Inflammatory macrophage (primary cell): ENCODE data around the gene C16orf86.
A peak's percentile ranks its signal among the peaks of the same experiment; 100 is the strongest.

Experiments
- DNase-seq, 2 donors: peaks; one replicate each; pipeline ENCODE4 v3.0.0-alpha.2; 2020 to 2022
- total RNA-seq, 18 experiments: gene quantifications; one replicate each; lab custom pipeline; 2026; ENCODE audit warnings: mixed read lengths in 6 of 18, inconsistent platforms in 2 of 18; lab: John Stamatoyannopoulos, UW

The C16orf86 gene, protein sequence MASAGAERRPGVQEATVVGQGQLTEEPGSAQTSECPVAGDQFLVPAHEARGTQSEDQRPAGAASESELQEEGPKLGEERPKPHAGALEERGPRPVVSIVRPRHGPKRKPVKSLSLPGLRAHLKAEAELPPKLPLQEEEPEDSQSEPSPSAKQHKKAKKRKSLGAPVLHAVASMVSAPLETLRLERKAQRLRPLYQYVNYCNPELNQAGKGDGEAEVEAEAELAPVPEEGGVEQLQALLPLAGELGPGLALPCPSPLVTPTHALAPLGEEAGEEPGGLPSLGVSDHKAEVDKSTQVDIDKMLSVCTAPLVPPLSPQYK
- total RNA-seq = 0.38 to 4.6 (median 1.8) reads per million in 18 experiments

GRCh38 chr16:67666559-67667452 lies at the start of gene C16orf86, which contains the start of gene ENKD1:
C16orf86 (plus strand) TSS chr16:67666814; CDS start chr16:67666971, 157 bp downstream.
ENKD1 (minus strand) TSS chr16:67666750; CDS start chr16:67666442, 308 bp downstream.
- DNase-seq = peak; percentile 75 to 85

GRCh38 chr16:67628216-67628615 lies 38.4 kb upstream of the C16orf86 start:
- DNase-seq = no peak

DNA sequence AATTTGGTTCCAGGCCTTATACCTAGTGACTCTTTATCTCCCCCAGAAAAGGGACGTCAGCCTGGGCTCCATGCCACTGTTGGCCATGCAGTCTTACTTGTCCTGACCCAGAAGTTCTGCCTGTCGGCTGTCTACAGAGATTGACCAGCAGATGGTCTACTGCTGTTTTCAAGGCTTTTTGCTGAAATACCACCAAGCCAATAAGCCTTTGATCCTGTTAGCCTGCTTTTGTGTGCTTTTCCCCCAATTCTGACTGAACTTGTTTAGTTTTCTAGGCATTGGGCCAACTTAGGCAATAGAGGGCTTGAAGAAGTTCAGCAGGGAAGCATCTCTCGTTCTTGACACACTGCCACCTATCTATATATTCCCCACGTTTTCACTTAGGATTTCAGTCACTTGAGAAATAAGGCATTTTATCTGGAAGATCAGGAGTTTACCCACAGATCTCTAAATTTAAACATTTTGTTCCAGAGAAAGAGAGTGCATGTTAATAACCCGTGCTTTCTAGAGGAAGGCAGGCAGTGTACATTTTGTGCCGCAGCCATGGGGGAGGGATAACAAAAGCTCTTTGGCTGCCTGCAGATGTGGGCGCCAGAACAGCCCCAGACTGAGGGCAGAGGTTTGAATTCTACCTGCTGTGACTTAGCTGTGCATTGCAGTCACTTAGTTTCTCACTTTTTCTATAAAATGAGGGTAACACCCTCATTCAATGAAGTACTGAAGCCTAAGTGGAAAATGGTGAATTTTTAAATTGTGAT lies 34.0 kb upstream of the C16orf86 start:
- no peak for DNase-seq

- no peak for DNase-seq
These were observed 29.9 kb upstream of the C16orf86 start for GRCh38 chr16:67636713-67637112.

DNA sequence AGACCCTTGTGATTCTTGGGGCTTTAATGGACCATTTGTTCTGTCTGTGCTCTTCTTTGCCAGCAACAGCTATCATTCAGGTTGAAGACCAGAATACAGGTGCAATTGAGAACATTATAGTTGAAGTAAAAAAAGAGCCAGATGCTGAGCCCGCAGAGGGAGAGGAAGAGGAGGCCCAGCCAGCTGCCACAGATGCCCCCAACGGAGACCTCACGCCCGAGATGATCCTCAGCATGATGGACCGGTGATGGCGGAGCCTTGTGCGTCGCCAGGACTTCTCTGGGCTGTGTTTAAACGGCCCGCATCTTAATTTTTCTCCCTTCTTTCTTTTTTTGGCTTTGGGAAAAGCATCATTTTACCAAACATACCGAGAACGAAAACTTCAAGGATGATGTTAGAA lies 29.0 kb upstream of the C16orf86 start:
- DNase-seq = no peak

DNA sequence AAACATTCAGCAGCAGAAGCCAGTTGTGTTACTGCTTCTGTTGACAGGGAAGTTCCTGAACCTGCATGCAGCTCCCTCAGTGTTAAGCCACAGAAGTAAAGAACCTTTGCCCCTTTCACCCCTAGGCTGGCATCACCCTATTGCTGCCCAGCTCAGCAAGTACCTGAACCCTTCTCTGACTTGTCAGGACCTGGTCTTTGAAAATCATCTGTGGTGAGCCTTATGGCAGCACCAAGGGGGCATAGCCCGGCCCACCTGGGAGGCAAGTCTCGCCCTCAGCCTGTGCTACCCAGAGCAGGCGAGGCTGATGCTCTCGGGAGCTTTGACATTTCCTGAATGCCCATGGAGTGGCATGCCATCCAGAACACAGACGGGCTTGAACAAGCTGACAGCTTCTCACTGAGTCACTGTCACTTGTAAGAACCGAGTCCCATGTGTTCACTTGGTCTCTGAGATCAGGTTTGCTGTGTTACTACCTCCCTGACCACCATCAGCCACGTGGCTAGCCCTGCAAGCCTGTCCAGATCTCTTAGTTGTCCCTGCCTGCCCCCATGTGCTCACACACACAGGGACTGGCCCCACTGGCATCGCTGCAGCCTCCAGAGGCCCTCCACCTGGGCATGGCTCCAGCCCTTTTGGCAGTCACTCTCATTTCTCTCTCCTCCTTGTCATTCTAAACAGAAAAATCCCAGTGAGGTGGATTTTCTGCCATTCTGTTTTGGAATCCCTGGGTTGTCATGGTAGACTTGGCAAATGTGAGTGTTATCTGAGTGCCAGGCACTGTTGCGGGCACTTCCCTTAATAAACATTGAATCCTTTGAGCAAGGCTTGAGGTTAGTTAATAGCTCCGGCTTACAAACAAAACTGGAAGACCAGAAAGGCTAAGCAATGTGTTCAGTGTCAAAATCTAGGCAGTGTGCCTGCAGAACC lies 24.6 kb upstream of the C16orf86 start:
- no peak for DNase-seq

- DNase-seq = no peak
These were observed 22.6 kb upstream of the C16orf86 start for GRCh38 chr16:67644038-67644437.

- no peak for DNase-seq
These were observed 21.1 kb upstream of the C16orf86 start for GRCh38 chr16:67645397-67646121.

DNA sequence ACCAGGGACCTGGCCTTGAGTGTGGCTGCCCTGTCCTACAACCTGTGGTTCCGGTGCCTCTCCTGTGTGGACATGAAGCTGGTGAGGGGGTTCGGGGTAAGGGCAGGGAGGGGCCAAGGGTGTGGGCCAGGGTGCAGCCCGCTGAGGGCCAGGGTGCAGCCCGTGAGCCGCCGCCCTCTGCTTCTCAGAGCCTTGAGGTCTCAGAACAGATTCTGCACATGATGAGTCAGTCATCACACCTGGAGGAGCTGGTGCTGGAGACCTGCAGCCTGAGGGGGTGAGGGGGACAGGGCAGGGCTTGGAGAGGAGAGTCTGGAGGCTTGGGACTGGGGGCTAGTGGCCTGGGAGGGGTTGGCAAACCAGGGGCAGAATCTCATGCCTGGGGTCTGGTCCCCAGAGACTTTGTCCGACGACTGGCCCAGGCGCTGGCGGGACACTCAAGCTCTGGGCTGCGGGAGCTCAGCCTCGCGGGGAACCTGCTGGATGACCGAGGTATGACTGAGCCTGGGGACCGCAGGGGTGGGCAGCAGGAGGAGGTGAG lies 19.4 kb upstream of the C16orf86 start:
- no peak for DNase-seq

GRCh38 chr16:67647681-67648080 lies 18.9 kb upstream of the C16orf86 start:
- DNase-seq = no peak

DNA sequence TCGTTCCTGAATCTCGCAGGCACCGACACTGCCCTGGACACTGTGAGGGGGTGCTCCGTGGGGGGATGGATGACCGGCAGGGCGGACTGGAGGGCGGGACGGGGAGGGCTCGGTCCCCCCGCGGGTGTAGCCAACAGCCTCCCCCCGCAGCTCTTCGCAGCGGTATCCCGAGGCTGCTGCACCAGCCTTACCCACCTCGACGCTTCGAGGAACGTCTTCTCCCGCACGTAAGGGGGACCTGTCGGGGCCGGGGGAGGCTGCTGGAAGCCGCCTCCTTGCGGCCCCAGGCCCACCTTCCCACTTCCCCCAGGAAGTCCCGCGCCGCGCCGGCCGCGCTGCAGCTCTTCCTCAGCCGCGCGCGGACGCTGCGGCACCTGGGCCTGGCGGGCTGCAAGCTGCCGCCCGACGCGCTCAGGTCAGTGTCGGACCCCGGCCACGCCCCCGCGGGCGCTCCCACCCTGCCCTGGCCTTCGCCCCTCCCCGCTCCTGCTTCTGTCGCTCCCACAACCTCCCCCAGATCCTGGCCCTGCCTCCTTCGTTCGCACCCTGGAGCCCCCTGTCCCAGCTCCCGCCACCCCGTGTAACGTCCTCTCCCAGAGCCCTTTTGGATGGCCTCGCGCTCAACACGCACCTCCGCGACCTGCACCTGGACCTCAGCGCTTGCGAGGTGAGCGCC lies 18.4 kb upstream of the C16orf86 start:
- DNase-seq = no peak

DNA sequence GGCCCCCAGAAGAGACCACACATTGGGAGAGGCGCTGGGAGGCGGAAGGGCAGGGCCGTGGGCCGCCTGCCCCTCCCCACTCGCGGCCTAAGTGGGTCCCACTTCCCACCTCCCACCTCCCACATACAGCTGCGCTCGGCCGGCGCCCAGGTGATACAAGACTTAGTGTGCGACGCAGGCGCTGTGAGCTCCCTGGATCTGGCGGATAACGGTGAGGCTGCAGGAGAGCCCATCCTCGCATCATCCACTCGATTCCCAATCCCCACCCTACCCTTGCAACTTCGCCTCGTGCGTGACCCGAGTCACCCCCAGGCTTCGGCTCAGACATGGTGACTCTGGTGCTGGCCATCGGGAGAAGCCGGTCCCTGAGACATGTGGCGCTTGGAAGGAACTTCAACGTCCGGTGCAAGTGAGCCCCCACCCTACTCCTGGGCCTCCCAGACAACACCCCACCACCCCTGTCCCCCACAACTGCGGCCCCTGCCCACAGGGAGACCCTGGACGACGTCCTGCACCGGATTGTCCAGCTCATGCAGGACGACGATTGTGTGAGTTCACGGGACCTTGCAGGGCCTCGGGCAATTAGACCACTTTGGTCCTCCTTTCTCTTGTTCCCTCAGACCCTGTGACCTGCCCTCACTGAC lies 17.7 kb upstream of the C16orf86 start:
- no peak for DNase-seq

GRCh38 chr16:67649494-67649931 lies 17.1 kb upstream of the C16orf86 start:
- DNase-seq = no peak

GRCh38 chr16:67650023-67650422 lies 16.6 kb upstream of the C16orf86 start:
- DNase-seq = no peak

DNA sequence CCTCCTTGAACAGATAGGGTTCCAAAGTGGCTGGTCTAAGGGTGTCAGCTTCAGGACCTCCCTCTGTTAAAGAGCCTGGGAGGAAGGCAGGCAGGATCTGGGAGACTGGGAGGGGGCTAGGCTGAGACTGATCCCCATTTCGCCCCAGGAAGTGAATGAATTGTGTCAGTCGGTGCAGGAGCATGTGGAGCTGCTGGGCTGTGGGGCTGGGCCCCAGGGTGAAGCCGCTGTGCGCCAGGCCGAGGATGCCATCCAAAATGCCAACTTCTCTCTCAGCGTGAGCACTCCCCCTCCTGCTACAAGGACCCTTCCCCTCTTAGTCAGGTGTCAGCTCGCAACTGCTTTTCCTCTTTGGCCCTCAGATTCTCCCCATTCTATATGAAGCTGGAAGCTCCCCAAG lies 15.6 kb upstream of the C16orf86 start:
- no peak for DNase-seq

- no peak for DNase-seq
These were observed 14.8 kb upstream of the C16orf86 start for GRCh38 chr16:67651847-67652246.

GRCh38 chr16:67652578-67653127 lies 14.0 kb upstream of the C16orf86 start:
- DNase-seq = no peak

DNA sequence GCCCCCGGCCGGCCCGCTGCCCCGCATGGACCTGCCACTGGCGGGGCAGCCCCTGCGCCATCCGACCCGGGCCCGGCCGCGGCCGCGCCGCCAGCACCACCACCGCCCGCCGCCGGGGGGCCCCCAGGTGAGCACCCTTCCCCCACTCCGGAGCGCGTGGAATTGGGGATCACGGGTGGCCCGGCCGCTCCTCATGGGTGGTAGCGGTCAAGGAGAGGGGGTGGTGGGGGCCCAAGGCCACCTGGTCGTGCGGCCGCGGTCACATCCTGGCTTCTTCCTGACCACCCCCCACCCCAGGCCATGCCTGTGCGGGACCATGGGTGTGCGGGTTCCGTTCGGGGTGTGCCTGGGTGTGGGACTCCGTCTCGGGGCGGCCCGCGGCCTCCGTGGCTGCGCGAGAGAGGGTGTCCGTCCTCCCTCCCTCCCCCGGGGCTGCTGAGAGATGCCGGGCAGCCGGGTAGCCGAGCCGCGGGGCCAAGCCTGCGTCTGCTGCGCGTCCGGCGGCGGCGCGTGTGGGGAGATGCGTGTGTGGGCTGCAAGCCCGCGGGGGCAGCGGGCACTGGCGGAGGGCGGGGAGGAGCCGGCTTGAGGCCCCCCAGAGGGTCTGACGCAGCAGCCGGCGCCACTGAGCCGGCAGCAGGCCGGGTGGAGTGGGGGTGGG lies 13.4 kb upstream of the C16orf86 start:
- DNase-seq = no peak
